HCT116 (cell line): Measurements from ENCODE around the gene DPF3. TPM values are rescaled to one million over a fixed set of nuclear protein-coding genes. Genes with fewer than 3 reads are reported as not detected.

ENCODE experiments used
- ATAC-seq: fragments of 200-7000 bp; cut with Tn5 transposase; 2 replicates; pipeline ENCODE4 v1.9.1; 2020; ENCODE audit warnings: mild to moderate bottlenecking, moderate library complexity
- BruUV-seq: library from RNA; stranded (reverse); fragments of 400-500 nt; replicated peaks from 2 replicates; lab custom pipeline; 2021; lab: Mats Ljungman, UMichigan
- CTCF ChIA-PET: fragments of 300-600 bp; sonication (Branson Sonifier 250); formaldehyde crosslinking; loops from one replicate; lab custom pipeline; 2021; ENCODE audit warnings: antibody characterized with exemption; lab: Charles Lee
- POLR2A ChIA-PET: fragments of 300-600, 350-600 bp; sonication (Branson Sonifier 250); formaldehyde crosslinking; loops from one replicate; lab custom pipeline; 2021; ENCODE audit warnings: antibody characterized with exemption; lab: Charles Lee
- RAD21 ChIA-PET, 2 experiments: fragments of 300-600 bp; sonication (Branson Sonifier 250); formaldehyde crosslinking; loops; one replicate each; lab custom pipeline; 2023; ENCODE audit warnings: low total read pairs in 2 of 2; ENCODE audit not compliant: uncharacterized antibody in 2 of 2, unreplicated experiment in 2 of 2, low non-redundant PET in 1 of 2; lab: Charles Lee
- DNase-seq: peaks from one replicate; pipeline ENCODE4 v3.0.0-alpha.2; 2010; ENCODE audit warnings: low read depth, low spot score
- H2AFZ ChIP-seq: fragments of 200-600 bp; shearing (Covaris generic), sonication (generic); 2 replicates; pipeline ENCODE4 v1.6.1; 2017; ENCODE audit warnings: low read depth, mixed run types, mixed read lengths, antibody characterized with exemption, low read length; ENCODE audit not compliant: poor library complexity, severe bottlenecking
- H3K27ac ChIP-seq: 2 replicates; pipeline ENCODE4 v1.5.1; 2012; ENCODE audit warnings: low read depth, low read length
- H3K27me3 ChIP-seq: fragments of 200-600 bp; sonication (generic); 2 replicates; pipeline ENCODE4 v1.6.1; 2016; ENCODE audit warnings: mixed run types, low read length, mixed read lengths; ENCODE audit not compliant: insufficient read depth
- H3K36me3 ChIP-seq, 2 experiments: fragments of 200-500 bp in 1 of 2; fragments of 200-600 bp in 1 of 2; sonication (Bioruptor generic) in 1 of 2; sonication (generic) in 1 of 2; 2 replicates each; pipeline versions ENCODE4 v1.5.1 to v1.6.1; 2014 to 2016; ENCODE audit warnings: low read length in 2 of 2, inconsistent platforms in 1 of 2, mixed read lengths in 1 of 2, mixed run types in 1 of 2; ENCODE audit not compliant: insufficient read depth in 2 of 2, control insufficient read depth in 1 of 2
- H3K4me1 ChIP-seq, 2 experiments: fragments of 200-600 bp in 1 of 2; sonication (generic) in 1 of 2; 2 replicates each; pipeline versions ENCODE4 v1.5.1 to v1.6.1; 2012 to 2017; ENCODE audit warnings: low read length in 2 of 2, inconsistent platforms in 1 of 2, mild to moderate bottlenecking in 1 of 2, mixed read lengths in 1 of 2, mixed run types in 1 of 2, moderate library complexity in 1 of 2; ENCODE audit not compliant: insufficient read depth in 2 of 2, control insufficient read depth in 1 of 2
- H3K4me2 ChIP-seq: fragments of 200-600 bp; sonication (generic); 2 replicates; pipeline ENCODE4 v1.6.1; 2017; ENCODE audit warnings: mixed run types, low read length, mixed read lengths
- H3K4me3 ChIP-seq, 2 experiments: fragments of 200-600 bp in 1 of 2; sonication (generic) in 1 of 2; replicated peaks in 1 of 2; 2 replicates each; pipeline ENCODE4 v1.5.1; 2011 to 2016; ENCODE audit warnings: low read length in 2 of 2, control low read depth in 1 of 2, low read depth in 1 of 2, mild to moderate bottlenecking in 1 of 2, mixed read lengths in 1 of 2, mixed run types in 1 of 2
- H3K79me2 ChIP-seq: fragments of 200-600 bp; sonication (generic); 2 replicates; pipeline ENCODE4 v1.6.1; 2017; ENCODE audit warnings: mild to moderate bottlenecking, mixed run types, low read length, moderate library complexity, mixed read lengths; ENCODE audit not compliant: insufficient read depth
- H3K9ac ChIP-seq: fragments of 200-600 bp; sonication (generic); 2 replicates; pipeline ENCODE4 v1.6.1; 2016; ENCODE audit warnings: low read length, mixed read lengths
- H3K9me2 ChIP-seq: fragments of 200-600 bp; sonication (generic), shearing (Covaris generic); 2 replicates; pipeline ENCODE4 v1.6.1; 2017; ENCODE audit warnings: mixed run types, mild to moderate bottlenecking, moderate library complexity; ENCODE audit not compliant: insufficient read depth
- H3K9me3 ChIP-seq, 2 experiments: fragments of 200-500 bp in 1 of 2; fragments of 200-600 bp in 1 of 2; sonication (Bioruptor generic) in 1 of 2; sonication (generic) in 1 of 2; 2 replicates each; pipeline ENCODE4 v1.6.1; 2014 to 2017; ENCODE audit warnings: low read length in 2 of 2, mixed read lengths in 2 of 2, inconsistent platforms in 1 of 2, low read depth in 1 of 2, mild to moderate bottlenecking in 1 of 2, mixed run types in 1 of 2, moderate library complexity in 1 of 2; ENCODE audit not compliant: control insufficient read depth in 1 of 2, insufficient read depth in 1 of 2
- H4K20me1 ChIP-seq: fragments of 200-600 bp; sonication (generic), shearing (Covaris generic); 2 replicates; pipeline ENCODE4 v1.6.1; 2017; ENCODE audit warnings: mixed run types, mild to moderate bottlenecking, moderate library complexity; ENCODE audit not compliant: insufficient read depth
- CBX3 ChIP-seq: IDR thresholded peaks from 2 replicates; pipeline ENCODE4 v1.6.1; 2012; ENCODE audit warnings: low read depth
- CEBPB ChIP-seq: IDR thresholded peaks from 2 replicates; pipeline ENCODE4 v1.6.1; 2012; ENCODE audit warnings: low read depth
- EGR1 ChIP-seq: IDR thresholded peaks from 2 replicates; pipeline ENCODE4 v1.6.1; 2012; ENCODE audit warnings: low read depth
- POLR2A ChIP-seq: IDR thresholded peaks from 2 replicates; pipeline ENCODE4 v1.7.0; 2011; ENCODE audit warnings: borderline replicate concordance; ENCODE audit not compliant: insufficient read depth, insufficient read length; ENCODE audit errors: extremely low read depth
- POLR2AphosphoS5 ChIP-seq: IDR thresholded peaks from 2 replicates; pipeline ENCODE4 v1.6.1; 2011; ENCODE audit warnings: mild to moderate bottlenecking, low read depth, low read length, moderate library complexity
- RAD21 ChIP-seq: IDR thresholded peaks from 2 replicates; pipeline ENCODE4 v1.6.1; 2012; ENCODE audit warnings: low read depth, mild to moderate bottlenecking
- SP1 ChIP-seq: IDR thresholded peaks from 2 replicates; pipeline ENCODE4 v1.6.1; 2012; ENCODE audit warnings: low read depth
- TCF7L2 ChIP-seq: IDR thresholded peaks from 2 replicates; pipeline ENCODE4 v1.7.0; 2011; ENCODE audit warnings: borderline replicate concordance, inconsistent platforms; ENCODE audit not compliant: insufficient read depth, insufficient read length; ENCODE audit errors: extremely low read depth
- YY1 ChIP-seq: IDR thresholded peaks from 2 replicates; pipeline ENCODE4 v1.6.1; 2011; ENCODE audit warnings: low read length, low read depth, moderate library complexity, mild to moderate bottlenecking; ENCODE audit not compliant: insufficient replicate concordance; ENCODE audit errors: extremely low read depth
- ZFX ChIP-seq: fragments of 450-650 bp; IDR thresholded peaks from 2 replicates; pipeline ENCODE4 v1.6.1; 2017
- intact Hi-C: fragments of 100-400 bp; cut with micrococcal nuclease; formaldehyde crosslinking; loops from 2 replicates; pipeline ENCODE4 v1.10.0; 2022
- total RNA-seq: library from RNA; stranded (reverse); gene quantifications from one replicate; pipeline ENCODE4 v1.2.1, GENCODE V29; 2021; ENCODE audit not compliant: unreplicated experiment
- TF ChIP-seq, protein P1 (sequence below): IDR thresholded peaks from 2 replicates; pipeline ENCODE4 v1.6.1; 2012
- TF ChIP-seq, protein P2 (sequence below): IDR thresholded peaks from 2 replicates; pipeline ENCODE4 v1.6.1; 2012; ENCODE audit warnings: low read depth

The DPF3 gene
- total RNA-seq, 1 experiment from 2014 or later = 0.27 TPM

DNA sequence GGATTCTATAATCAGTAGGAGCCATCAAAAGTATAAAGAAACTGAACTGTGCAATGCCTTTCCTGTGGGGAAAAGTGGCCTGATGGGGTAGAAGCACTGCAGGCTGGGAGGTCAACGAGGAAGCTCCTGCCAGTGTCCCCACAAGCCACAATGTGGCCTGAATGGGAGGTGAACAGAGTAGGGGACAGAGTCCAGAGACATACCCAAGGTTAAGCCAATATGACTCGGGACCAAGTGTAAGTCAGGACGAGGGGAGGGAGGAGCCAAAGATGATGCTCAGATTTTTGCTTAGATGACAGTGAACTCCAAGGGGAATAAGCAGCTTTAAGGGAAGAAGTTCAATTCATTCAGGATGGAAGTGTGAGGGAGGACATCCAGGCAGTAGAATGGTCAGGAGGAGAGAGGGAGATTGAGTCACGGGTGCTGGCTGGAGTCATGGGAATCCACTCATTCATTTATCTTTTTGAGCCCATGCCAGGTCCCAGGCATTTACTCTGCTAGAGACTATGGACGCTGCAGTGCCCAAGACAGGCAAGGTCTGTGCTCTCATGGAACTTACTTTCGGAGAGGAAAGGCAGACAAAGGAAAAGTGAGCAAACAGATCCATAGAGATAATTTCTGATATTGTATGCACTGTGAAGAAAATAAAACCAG lies 29.1 kb downstream of the DPF3 start:
- H3K4me2 ChIP-seq = no peak overlapping the region
- intact Hi-C loops = no loop called here
- H3K9me2 ChIP-seq = no peaks in the 10 kb centered on the region
- BruUV-seq = no TSS peak
- H2AFZ ChIP-seq = no peak overlapping the region
- H4K20me1 ChIP-seq = no peaks in the 10 kb centered on the region
- H3K4me3 ChIP-seq = no peak overlapping the region
- no peak for ATAC-seq
- H3K79me2 ChIP-seq = no peaks in the 10 kb centered on the region
- TF ChIP-seq CEBPB (no peak), RAD21 (no peak), ZFX (no peak), CBX3 (no peak), TCF7L2 (no peak), POLR2A (no peak), POLR2AphosphoS5 (no peak), EGR1 (no peak), SP1 (no peak), YY1 (no peak)
- TF ChIP-seq, protein P1, sequence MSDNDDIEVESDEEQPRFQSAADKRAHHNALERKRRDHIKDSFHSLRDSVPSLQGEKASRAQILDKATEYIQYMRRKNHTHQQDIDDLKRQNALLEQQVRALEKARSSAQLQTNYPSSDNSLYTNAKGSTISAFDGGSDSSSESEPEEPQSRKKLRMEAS = no peak
- TF ChIP-seq, protein P2, sequence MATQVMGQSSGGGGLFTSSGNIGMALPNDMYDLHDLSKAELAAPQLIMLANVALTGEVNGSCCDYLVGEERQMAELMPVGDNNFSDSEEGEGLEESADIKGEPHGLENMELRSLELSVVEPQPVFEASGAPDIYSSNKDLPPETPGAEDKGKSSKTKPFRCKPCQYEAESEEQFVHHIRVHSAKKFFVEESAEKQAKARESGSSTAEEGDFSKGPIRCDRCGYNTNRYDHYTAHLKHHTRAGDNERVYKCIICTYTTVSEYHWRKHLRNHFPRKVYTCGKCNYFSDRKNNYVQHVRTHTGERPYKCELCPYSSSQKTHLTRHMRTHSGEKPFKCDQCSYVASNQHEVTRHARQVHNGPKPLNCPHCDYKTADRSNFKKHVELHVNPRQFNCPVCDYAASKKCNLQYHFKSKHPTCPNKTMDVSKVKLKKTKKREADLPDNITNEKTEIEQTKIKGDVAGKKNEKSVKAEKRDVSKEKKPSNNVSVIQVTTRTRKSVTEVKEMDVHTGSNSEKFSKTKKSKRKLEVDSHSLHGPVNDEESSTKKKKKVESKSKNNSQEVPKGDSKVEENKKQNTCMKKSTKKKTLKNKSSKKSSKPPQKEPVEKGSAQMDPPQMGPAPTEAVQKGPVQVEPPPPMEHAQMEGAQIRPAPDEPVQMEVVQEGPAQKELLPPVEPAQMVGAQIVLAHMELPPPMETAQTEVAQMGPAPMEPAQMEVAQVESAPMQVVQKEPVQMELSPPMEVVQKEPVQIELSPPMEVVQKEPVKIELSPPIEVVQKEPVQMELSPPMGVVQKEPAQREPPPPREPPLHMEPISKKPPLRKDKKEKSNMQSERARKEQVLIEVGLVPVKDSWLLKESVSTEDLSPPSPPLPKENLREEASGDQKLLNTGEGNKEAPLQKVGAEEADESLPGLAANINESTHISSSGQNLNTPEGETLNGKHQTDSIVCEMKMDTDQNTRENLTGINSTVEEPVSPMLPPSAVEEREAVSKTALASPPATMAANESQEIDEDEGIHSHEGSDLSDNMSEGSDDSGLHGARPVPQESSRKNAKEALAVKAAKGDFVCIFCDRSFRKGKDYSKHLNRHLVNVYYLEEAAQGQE = no peak
- TF ChIP-seq, all 23 proteins: peak for 0
- peaks cover 22% of the 10 kb centered on the region for H3K27me3 ChIP-seq
- no peak for DNase-seq
- H3K36me3 ChIP-seq = no peaks in the 10 kb centered on the region
- no peaks in the 10 kb centered on the region for H3K4me1 ChIP-seq
- no peak overlapping the region for H3K27ac ChIP-seq
- ChIA-PET CTCF (no interaction called here), RAD21 (no interaction called here), POLR2A (no interaction called here)
- no peaks in the 10 kb centered on the region for H3K9me3 ChIP-seq
- no peak overlapping the region for H3K9ac ChIP-seq
